ENCODE measurements around the gene CNTNAP5. TPM values are rescaled to one million over a fixed set of nuclear protein-coding genes. Genes with fewer than 3 reads are reported as not detected.

Gene CNTNAP5
- total and polyA plus RNA-seq, 12 donors, result 0.04 TPM; not detected in 11

DNA sequence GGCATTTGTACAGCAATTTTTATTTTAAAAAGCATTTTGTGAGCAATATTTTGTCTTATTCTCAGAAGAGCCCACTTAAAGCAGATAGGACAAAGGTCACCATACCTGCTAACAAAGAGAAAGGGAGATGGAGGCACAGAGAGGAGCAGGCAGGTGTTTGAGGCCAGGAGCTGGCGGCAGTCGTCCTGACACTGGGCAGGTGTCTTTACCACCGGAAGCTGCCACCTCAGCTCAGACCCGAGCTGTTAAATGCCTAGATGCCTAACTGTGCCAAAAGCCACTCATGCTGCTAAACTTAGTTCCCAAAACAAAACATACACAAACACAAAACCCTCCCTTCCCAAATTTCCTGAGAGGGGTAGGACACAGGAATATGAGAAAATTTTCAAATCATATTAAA, 120.9 kb downstream of the CNTNAP5 start:
- Histone ChIP-seq H3K9me3 (peaks cover 0 to 3% (median 0%) of the 10 kb centered on the region in 11 donors), H3K27me3 (no peaks in the 10 kb centered on the region), H3K4me3 (no peak overlapping the region), H3K36me3 (no peaks in the 10 kb centered on the region), H3K4me1 (no peaks in the 10 kb centered on the region), H3K27ac (no peak overlapping the region)
- DNase-seq (no peak), ATAC-seq (no peak)
- TF ChIP-seq, protein P1, sequence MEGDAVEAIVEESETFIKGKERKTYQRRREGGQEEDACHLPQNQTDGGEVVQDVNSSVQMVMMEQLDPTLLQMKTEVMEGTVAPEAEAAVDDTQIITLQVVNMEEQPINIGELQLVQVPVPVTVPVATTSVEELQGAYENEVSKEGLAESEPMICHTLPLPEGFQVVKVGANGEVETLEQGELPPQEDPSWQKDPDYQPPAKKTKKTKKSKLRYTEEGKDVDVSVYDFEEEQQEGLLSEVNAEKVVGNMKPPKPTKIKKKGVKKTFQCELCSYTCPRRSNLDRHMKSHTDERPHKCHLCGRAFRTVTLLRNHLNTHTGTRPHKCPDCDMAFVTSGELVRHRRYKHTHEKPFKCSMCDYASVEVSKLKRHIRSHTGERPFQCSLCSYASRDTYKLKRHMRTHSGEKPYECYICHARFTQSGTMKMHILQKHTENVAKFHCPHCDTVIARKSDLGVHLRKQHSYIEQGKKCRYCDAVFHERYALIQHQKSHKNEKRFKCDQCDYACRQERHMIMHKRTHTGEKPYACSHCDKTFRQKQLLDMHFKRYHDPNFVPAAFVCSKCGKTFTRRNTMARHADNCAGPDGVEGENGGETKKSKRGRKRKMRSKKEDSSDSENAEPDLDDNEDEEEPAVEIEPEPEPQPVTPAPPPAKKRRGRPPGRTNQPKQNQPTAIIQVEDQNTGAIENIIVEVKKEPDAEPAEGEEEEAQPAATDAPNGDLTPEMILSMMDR (IDR thresholded peaks at IDR 0.05), result no peak
- WGBS, 2 donors, result 56 to 74% methylated on average over 4 of the region's 4 CpGs
- intact Hi-C loops (cut with DNase I), result no loop called here

DNA sequence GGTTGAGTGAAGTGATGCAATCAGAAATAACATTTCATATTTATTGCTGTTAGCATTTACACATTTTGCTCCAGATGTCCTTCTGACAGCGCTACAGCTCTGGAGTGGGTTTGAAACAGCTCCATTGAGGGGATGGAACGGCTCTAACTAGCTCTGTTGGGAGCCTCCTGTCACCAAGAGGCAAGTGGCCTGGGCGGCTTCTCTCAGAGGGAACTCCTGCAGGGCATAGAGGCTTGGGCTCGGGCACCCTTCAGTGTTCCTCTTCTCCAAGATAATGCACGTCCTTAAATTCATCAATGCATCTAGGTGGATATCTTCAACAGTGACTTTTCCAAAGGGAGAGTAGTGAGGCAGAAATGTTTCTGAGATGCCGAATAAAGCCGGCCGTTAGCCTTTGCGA, 122.5 kb downstream of the CNTNAP5 start:
- ATAC-seq, result no peak
- TF ChIP-seq, protein P1 (IDR thresholded peaks at IDR 0.05), result no peak
- Histone ChIP-seq H3K4me3 (no peak overlapping the region), H3K4me1 (no peaks in the 10 kb centered on the region), H3K9me3 (peaks cover 0 to 3% (median 0%) of the 10 kb centered on the region in 11 donors), H3K27me3 (no peaks in the 10 kb centered on the region), H3K36me3 (no peaks in the 10 kb centered on the region), H3K27ac (no peak overlapping the region)
- DNase-seq, result no peak
- WGBS, 2 donors, result 67 to 79% methylated on average over 9 of the region's 9 CpGs
- intact Hi-C loops (cut with DNase I), result no loop called here

DNA sequence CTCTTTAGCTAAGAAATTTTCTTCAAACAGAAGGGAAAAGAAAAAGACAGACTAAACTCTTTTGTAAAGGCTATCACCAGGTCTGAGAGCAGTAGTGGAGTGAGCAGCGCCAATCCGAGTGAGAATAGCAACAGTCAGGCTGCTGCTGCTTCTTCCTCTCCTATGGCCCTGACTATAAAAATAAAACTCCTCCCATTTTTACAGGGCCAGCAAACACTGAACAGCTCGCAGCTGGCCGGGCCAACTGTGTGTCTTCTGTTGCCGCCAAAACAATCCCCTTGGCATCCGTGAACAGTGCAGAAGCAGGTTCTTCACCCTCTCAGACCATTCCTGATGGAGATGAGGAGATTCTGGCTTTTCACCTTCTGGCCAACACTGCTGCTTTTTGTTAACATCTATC, 124.5 kb downstream of the CNTNAP5 start:
- Histone ChIP-seq H3K27ac (no peak overlapping the region), H3K36me3 (no peaks in the 10 kb centered on the region)
- ATAC-seq, result no peak

DNA sequence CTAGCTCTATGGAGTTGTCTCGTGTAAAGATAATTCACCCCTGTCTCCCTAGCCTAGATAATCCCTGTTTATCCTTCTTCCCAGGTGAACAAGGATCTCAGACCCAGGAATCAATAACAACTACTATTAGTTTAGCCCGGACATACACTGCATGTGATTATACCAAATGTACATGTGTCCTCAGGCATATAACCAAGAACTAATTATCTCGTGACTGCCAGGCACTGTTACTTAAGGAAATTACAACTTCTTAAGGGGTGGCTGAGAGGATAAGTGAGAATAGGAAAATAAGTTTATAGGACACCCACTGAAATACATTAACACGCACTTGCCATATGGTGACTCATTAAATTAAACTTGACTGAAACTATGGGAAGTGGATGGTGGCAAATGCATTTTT, 126.6 kb downstream of the CNTNAP5 start:
- ATAC-seq (no peak), DNase-seq (no peak)
- Histone ChIP-seq H3K27me3 (peaks cover 0 to 3% (median 0%) of the 10 kb centered on the region in 7 donors), H3K4me3 (no peak overlapping the region), H3K27ac (no peak overlapping the region), H3K4me1 (no peaks in the 10 kb centered on the region), H3K9me3 (peaks cover 0 to 3% (median 0%) of the 10 kb centered on the region in 11 donors), H3K36me3 (no peaks in the 10 kb centered on the region)
- WGBS, 2 donors, result 86% methylated on average over 4 of the region's 4 CpGs
- TF ChIP-seq, protein P1 (IDR thresholded peaks at IDR 0.05), result no peak
- intact Hi-C loops (cut with DNase I), result no loop called here

More for the DNA sequence above, 124.5 kb downstream of the CNTNAP5 start:
- TF ChIP-seq, protein P1 (IDR thresholded peaks at IDR 0.05), result no peak
- Histone ChIP-seq H3K9me3 (peaks cover 0 to 3% (median 0%) of the 10 kb centered on the region in 11 donors), H3K4me3 (no peak overlapping the region), H3K27me3 (no peaks in the 10 kb centered on the region), H3K4me1 (no peaks in the 10 kb centered on the region)
- intact Hi-C loops (cut with DNase I), result no loop called here
- DNase-seq, result no peak
- WGBS, 2 donors, result 54 to 59% methylated on average over 6 of the region's 6 CpGs

All from heart right ventricle (tissue), 16 donors.